Limb (tissue), 2 donors: Measurements from ENCODE around the gene KMT2B.

Experiments
- DNase-seq, 2 donors: peaks; one replicate each; pipeline ENCODE4 v3.0.0-alpha.2; 2016; ENCODE audit errors: extremely low spot score in 2 of 2

The KMT2B gene

GRCh38 chr19:35741203-35741515, 23.4 kb downstream of the KMT2B start:
- DNase-seq = no peak

- DNase-seq = no peak
These were observed 24.4 kb downstream of the KMT2B start, which contains the start of gene IGFLR1 for GRCh38 chr19:35742121-35742724. IGFLR1 (minus strand) TSS chr19:35742452; CDS start chr19:35741180, 1,272 bp downstream.

GRCh38 chr19:35743640-35744429, 26.0 kb downstream of the KMT2B start:
- DNase-seq = no peak

GRCh38 chr19:35744430-35745327, 26.9 kb downstream of the KMT2B start:
- peak; percentile 95 to 96 for DNase-seq

- peak; percentile 97 to 100 for DNase-seq
These were observed 27.7 kb downstream of the KMT2B start, which contains the start of the genes PSENEN and U2AF1L4 for GRCh38 chr19:35745328-35746086. PSENEN (plus strand) TSS chr19:35745651; CDS start chr19:35745931, 280 bp downstream. U2AF1L4 (minus strand) TSS chr19:35745418; CDS start chr19:35745391, 27 bp downstream.

- DNase-seq = no peak
These were observed 28.3 kb downstream of the KMT2B start for GRCh38 chr19:35746087-35746462.

- DNase-seq = no peak
These were observed 28.7 kb downstream of the KMT2B start for GRCh38 chr19:35746531-35746930.

- DNase-seq = peak; percentile 98 to 100
These were observed 30.6 kb downstream of the KMT2B start, which contains the start of gene LIN37 for GRCh38 chr19:35748106-35749020. LIN37 (plus strand) TSS chr19:35748576; CDS start chr19:35748725, 149 bp downstream.

GRCh38 chr19:35750167-35750566, 32.4 kb downstream of the KMT2B start:
- peak in 1 of 2 donors; percentile 29 for DNase-seq

GRCh38 chr19:35751839-35752745, 34.3 kb downstream of the KMT2B start:
- peak in 1 of 2 donors; percentile 24 for DNase-seq

GRCh38 chr19:35752746-35753350, 35.0 kb downstream of the KMT2B start:
- DNase-seq = peak in 1 of 2 donors; percentile 29

GRCh38 chr19:35753634-35754369, 36.0 kb downstream of the KMT2B start:
- DNase-seq = peak in 1 of 2 donors; percentile 26

- DNase-seq = peak in 1 of 2 donors; percentile 29
These were observed 36.7 kb downstream of the KMT2B start for GRCh38 chr19:35754370-35755130.

- no peak for DNase-seq
These were observed 37.3 kb downstream of the KMT2B start for GRCh38 chr19:35755131-35755549.

GRCh38 chr19:35755550-35756376, 38.0 kb downstream of the KMT2B start:
- peak; percentile 34 to 72 for DNase-seq
